HepG2 (cell line): ENCODE data around the gene KCNE2. TPM values are rescaled to one million over a fixed set of nuclear protein-coding genes. Genes with fewer than 3 reads are reported as not detected.

Experiments
- AGO1 ChIP-seq: fragments of 200-400 bp; formaldehyde crosslinking; IDR thresholded peaks from 2 replicates; pipeline ENCODE4 v1.6.1; 2017; ENCODE audit warnings: mild to moderate bottlenecking, low read depth, low read length, moderate library complexity; ENCODE audit not compliant: poor library complexity, severe bottlenecking
- ERF ChIP-seq: IDR thresholded peaks from 2 replicates; pipeline ENCODE4 v1.6.1; 2018; ENCODE audit warnings: missing biosample characterization, missing genetic modification reagents
- FOXJ3 ChIP-seq: sonication (generic); formaldehyde crosslinking; IDR thresholded peaks from 2 replicates; pipeline ENCODE4 v1.4.0; 2020; ENCODE audit warnings: missing genetic modification reagents, mild to moderate bottlenecking, borderline replicate concordance
- FOXK1 ChIP-seq: sonication (generic); formaldehyde crosslinking; IDR thresholded peaks from 2 replicates; pipeline ENCODE4 v1.4.0; 2020; ENCODE audit warnings: low read depth, missing genetic modification reagents, borderline replicate concordance
- FOXO1 ChIP-seq: sonication (generic); formaldehyde crosslinking; IDR thresholded peaks from 2 replicates; pipeline ENCODE4 v1.4.0; 2020; ENCODE audit warnings: missing genetic modification reagents
- HBP1 ChIP-seq: IDR thresholded peaks from 2 replicates; pipeline ENCODE4 v1.6.1; 2016; ENCODE audit warnings: low read depth, control low read depth
- HHEX ChIP-seq: IDR thresholded peaks from 2 replicates; pipeline ENCODE4 v1.6.1; 2016; ENCODE audit warnings: control low read depth
- KAT8 ChIP-seq: IDR thresholded peaks from 2 replicates; pipeline ENCODE4 v1.6.1; 2016; ENCODE audit warnings: missing genetic modification reagents, missing compliant biosample characterization
- KDM3A ChIP-seq: IDR thresholded peaks from 2 replicates; pipeline ENCODE4 v1.6.1; 2018; ENCODE audit warnings: low read depth, missing compliant biosample characterization
- MEIS2 ChIP-seq: sonication (generic); formaldehyde crosslinking; IDR thresholded peaks from 2 replicates; pipeline ENCODE4 v1.9.0; 2021; ENCODE audit warnings: mild to moderate bottlenecking, missing genetic modification reagents
- MIER2 ChIP-seq: IDR thresholded peaks from 2 replicates; pipeline ENCODE4 v1.6.1; 2016; ENCODE audit warnings: missing biosample characterization, missing genetic modification reagents
- MTA3 ChIP-seq: sonication (generic); formaldehyde crosslinking; IDR thresholded peaks from 2 replicates; pipeline ENCODE4 v1.4.0; 2020; ENCODE audit warnings: missing genetic modification reagents
- NR2F2 ChIP-seq: IDR thresholded peaks from 2 replicates; pipeline ENCODE4 v1.6.1; 2012; ENCODE audit warnings: low read depth, inconsistent platforms, borderline replicate concordance
- PAX8 ChIP-seq: sonication (generic); formaldehyde crosslinking; IDR thresholded peaks from 2 replicates; pipeline ENCODE4 v1.8.0; 2022; ENCODE audit warnings: mild to moderate bottlenecking, missing genetic modification reagents, borderline replicate concordance
- POLR2AphosphoS5 ChIP-seq: IDR thresholded peaks from 2 replicates; pipeline ENCODE4 v1.6.1; 2012; ENCODE audit warnings: low read depth, low read length
- PPARG ChIP-seq: conservative IDR thresholded peaks from 2 replicates; pipeline ENCODE4 v1.6.1; 2016; ENCODE audit warnings: missing biosample characterization, missing genetic modification reagents
- RFX1 ChIP-seq: fragments of 450-650 bp; IDR thresholded peaks from 2 replicates; pipeline ENCODE4 v1.6.1; 2017
- SPEN ChIP-seq: sonication (generic); formaldehyde crosslinking; IDR thresholded peaks from 2 replicates; pipeline ENCODE4 v1.5.1; 2020; ENCODE audit warnings: low read depth, mild to moderate bottlenecking, missing genetic modification reagents
- TFDP2 ChIP-seq: sonication (generic); formaldehyde crosslinking; IDR thresholded peaks from 2 replicates; pipeline ENCODE4 v1.4.0; 2020; ENCODE audit warnings: missing genetic modification reagents
- XBP1 ChIP-seq: sonication (generic); formaldehyde crosslinking; IDR thresholded peaks from 2 replicates; pipeline ENCODE4 v1.5.0; 2020; ENCODE audit warnings: missing genetic modification reagents
- ZNF224 ChIP-seq: sonication (generic); formaldehyde crosslinking; IDR thresholded peaks from 2 replicates; pipeline ENCODE4 v1.5.0; 2020; ENCODE audit warnings: mild to moderate bottlenecking, missing genetic modification reagents
- ZNF263 ChIP-seq: sonication (generic); formaldehyde crosslinking; IDR thresholded peaks from 2 replicates; pipeline ENCODE4 v1.4.0; 2020; ENCODE audit warnings: missing genetic modification reagents
- ZNF414 ChIP-seq: sonication (generic); formaldehyde crosslinking; IDR thresholded peaks from 2 replicates; pipeline ENCODE4 v1.5.0; 2020; ENCODE audit warnings: missing genetic modification reagents
- ZNF468 ChIP-seq: sonication (generic); formaldehyde crosslinking; IDR thresholded peaks from 2 replicates; pipeline ENCODE4 v1.8.0; 2022; ENCODE audit warnings: mild to moderate bottlenecking, moderate library complexity, missing genetic modification reagents
- ZNF543 ChIP-seq: sonication (generic); formaldehyde crosslinking; IDR thresholded peaks from 2 replicates; pipeline ENCODE4 v1.4.0; 2020; ENCODE audit warnings: mild to moderate bottlenecking, missing genetic modification reagents
- ZNF574 ChIP-seq: sonication (generic); formaldehyde crosslinking; IDR thresholded peaks from 2 replicates; pipeline ENCODE4 v1.4.0; 2020; ENCODE audit warnings: missing genetic modification reagents
- ZNF782 ChIP-seq: sonication (generic); formaldehyde crosslinking; IDR thresholded peaks from 2 replicates; pipeline ENCODE4 v1.4.0; 2020; ENCODE audit warnings: missing genetic modification reagents, mild to moderate bottlenecking, borderline replicate concordance
- ZNF839 ChIP-seq: sonication (generic); formaldehyde crosslinking; IDR thresholded peaks from 2 replicates; pipeline ENCODE4 v1.4.0; 2020; ENCODE audit warnings: missing genetic modification reagents, mild to moderate bottlenecking, borderline replicate concordance
- ZNF878 ChIP-seq: sonication (generic); formaldehyde crosslinking; IDR thresholded peaks from 2 replicates; pipeline ENCODE4 v1.8.1; 2023; ENCODE audit warnings: mild to moderate bottlenecking, missing genetic modification reagents, moderate library complexity
- polyA plus RNA-seq, 8 experiments: library from polyadenylated mRNA; depleted of rRNA in 3 of 8; stranded (reverse) in 7 of 8; unstranded in 1 of 8; fragments of >200 nt; fragmentation: Illumina TruSeq in 4 of 8; extraction: Trizol in 4 of 8; gene quantifications; 2 replicates each; pipeline versions ENCODE4 v1.2.1 to v1.2.3, GENCODE V29; 2011 to 2016; ENCODE audit warnings: low read depth in 4 of 8, missing spikeins in 1 of 8, mixed read lengths in 1 of 8; ENCODE audit not compliant: insufficient read depth in 1 of 8
- total RNA-seq, 5 experiments: library from RNA; depleted of rRNA; stranded (reverse); fragments of >200 nt; fragmentation: Illumina TruSeq; extraction: Trizol; gene quantifications; 2 replicates each; pipeline ENCODE4 v1.2.3, GENCODE V29; 2016; ENCODE audit warnings: low read depth in 1 of 5

Gene KCNE2
- total and polyA plus RNA-seq, 2 of the 13 experiments (the other 11 are each of a cell fraction or from before 2014, with no cell fraction given), result not detected

GRCh38 chr21:34372321-34372720 lies 8.5 kb downstream of the KCNE2 start (continued):
- TF ChIP-seq MTA3 (CRISPR knock-in tag) (no peak), FOXJ3 (CRISPR knock-in tag) (no peak), ZNF782 (CRISPR knock-in tag) (no peak), AGO1 (no peak), KAT8 (peak; percentile 56; the same call in 1 of the 2 replicates), ZNF878 (CRISPR knock-in tag) (peak; percentile 63; the same call in 1 of the 2 replicates), ZNF543 (CRISPR knock-in tag) (no peak), ZNF414 (CRISPR knock-in tag) (no peak), HBP1 (no peak), RFX1 (no peak), MEIS2 (CRISPR knock-in tag) (peak; percentile 99), MIER2 (CRISPR knock-in tag) (no peak), PPARG (CRISPR knock-in tag) (peak; percentile 65), ZNF574 (peak; percentile 49; the same call in 1 of the 2 replicates), KDM3A (peak; percentile 69; the same call in 1 of the 2 replicates), ZNF263 (no peak), TFDP2 (no peak), FOXK1 (peak; percentile 85; the same call in 1 of the 2 replicates), SPEN (CRISPR knock-in tag) (peak; percentile 82), HHEX (CRISPR knock-in tag) (peak; percentile 54; the same call in 1 of the 2 replicates), ZNF468 (CRISPR knock-in tag) (no peak), ZNF839 (CRISPR knock-in tag) (no peak), POLR2AphosphoS5 (no peak), ZNF224 (CRISPR knock-in tag) (no peak), ERF (no peak), PAX8 (CRISPR knock-in tag) (0 out of 2 replicates have a peak, but pooled peaks have one; percentile 62), FOXO1 (peak; percentile 91), NR2F2 (peak; percentile 80), XBP1 (CRISPR knock-in tag) (no peak)
